Measurements from ENCODE around the gene AFF3.

Gene AFF3

GRCh38 chr2:99611786-99612185 lies 530.6 kb downstream of the AFF3 start:
- H3K27me3 ChIP-seq (ENCODE audit: control insufficient read depth in 5 of 5, insufficient read depth in 4 of 5, low read length in 5 of 5) = no peaks in the 10 kb centered on the region
- H3K36me3 ChIP-seq (ENCODE audit: control insufficient read depth in 5 of 5, insufficient read depth in 5 of 5, low read length in 5 of 5) = no peaks in the 10 kb centered on the region
- no peak overlapping the region for H3K27ac ChIP-seq (ENCODE audit: low read depth, low read length)
- peaks cover 0 to 11% (median 8%) of the 10 kb centered on the region in 5 donors for H3K4me1 ChIP-seq (ENCODE audit: control insufficient read depth in 5 of 5, insufficient read depth in 5 of 5, low read length in 5 of 5)
- H3K9me3 ChIP-seq (ENCODE audit: control insufficient read depth in 5 of 5, low read length in 5 of 5) = no peaks in the 10 kb centered on the region
- no peak overlapping the region for H3K9ac ChIP-seq (ENCODE audit: low read length in 5 of 5)
- H3K4me3 ChIP-seq (ENCODE audit: low read depth in 1 of 5, low read length in 5 of 5) = no peak overlapping the region

- H3K9me3 ChIP-seq (ENCODE audit: control insufficient read depth in 5 of 5, low read length in 5 of 5) = no peaks in the 10 kb centered on the region
Observed at GRCh38 chr2:99611034-99611433, 531.4 kb downstream of the AFF3 start.

GRCh38 chr2:99609851-99610381 lies 532.5 kb downstream of the AFF3 start:
- H3K9me3 ChIP-seq (ENCODE audit: control insufficient read depth in 5 of 5, low read length in 5 of 5) = no peaks in the 10 kb centered on the region
- H3K27me3 ChIP-seq (ENCODE audit: control insufficient read depth in 5 of 5, insufficient read depth in 4 of 5, low read length in 5 of 5) = no peaks in the 10 kb centered on the region
- H3K4me3 ChIP-seq (ENCODE audit: low read depth in 1 of 5, low read length in 5 of 5) = no peak overlapping the region
- no peak overlapping the region for H3K27ac ChIP-seq (ENCODE audit: low read depth, low read length)
- H3K4me1 ChIP-seq (ENCODE audit: control insufficient read depth in 5 of 5, insufficient read depth in 5 of 5, low read length in 5 of 5) = peaks cover 0 to 15% (median 12%) of the 10 kb centered on the region in 5 donors
- no peak overlapping the region for H3K9ac ChIP-seq (ENCODE audit: low read length in 5 of 5)
- H3K36me3 ChIP-seq (ENCODE audit: control insufficient read depth in 5 of 5, insufficient read depth in 5 of 5, low read length in 5 of 5) = no peaks in the 10 kb centered on the region

More at GRCh38 chr2:99611034-99611433, 531.4 kb downstream of the AFF3 start:
- Histone ChIP-seq H3K4me1 (ENCODE audit: control insufficient read depth in 5 of 5, insufficient read depth in 5 of 5, low read length in 5 of 5) (peaks cover 0 to 11% (median 8%) of the 10 kb centered on the region in 5 donors), H3K9ac (ENCODE audit: low read length in 5 of 5) (no peak overlapping the region), H3K27me3 (ENCODE audit: control insufficient read depth in 5 of 5, insufficient read depth in 4 of 5, low read length in 5 of 5) (no peaks in the 10 kb centered on the region), H3K27ac (ENCODE audit: low read depth, low read length) (no peak overlapping the region), H3K4me3 (ENCODE audit: low read depth in 1 of 5, low read length in 5 of 5) (no peak overlapping the region), H3K36me3 (ENCODE audit: control insufficient read depth in 5 of 5, insufficient read depth in 5 of 5, low read length in 5 of 5) (no peaks in the 10 kb centered on the region)

GRCh38 chr2:99608861-99609260 lies 533.5 kb downstream of the AFF3 start:
- Histone ChIP-seq H3K9ac (ENCODE audit: low read length in 5 of 5) (no peak overlapping the region), H3K27me3 (ENCODE audit: control insufficient read depth in 5 of 5, insufficient read depth in 4 of 5, low read length in 5 of 5) (no peaks in the 10 kb centered on the region), H3K4me3 (ENCODE audit: low read depth in 1 of 5, low read length in 5 of 5) (no peak overlapping the region)

GRCh38 chr2:99607861-99608491 lies 534.4 kb downstream of the AFF3 start:
- no peak overlapping the region for H3K4me3 ChIP-seq (ENCODE audit: low read depth in 1 of 5, low read length in 5 of 5)

More at GRCh38 chr2:99608861-99609260, 533.5 kb downstream of the AFF3 start:
- Histone ChIP-seq H3K9me3 (ENCODE audit: control insufficient read depth in 5 of 5, low read length in 5 of 5) (no peaks in the 10 kb centered on the region), H3K36me3 (ENCODE audit: control insufficient read depth in 5 of 5, insufficient read depth in 5 of 5, low read length in 5 of 5) (no peaks in the 10 kb centered on the region), H3K27ac (ENCODE audit: low read depth, low read length) (no peak overlapping the region), H3K4me1 (ENCODE audit: control insufficient read depth in 5 of 5, insufficient read depth in 5 of 5, low read length in 5 of 5) (peaks cover 0 to 15% (median 12%) of the 10 kb centered on the region in 5 donors)

GRCh38 chr2:99607454-99607853 lies 534.9 kb downstream of the AFF3 start:
- peaks cover 0 to 15% (median 12%) of the 10 kb centered on the region in 5 donors for H3K4me1 ChIP-seq (ENCODE audit: control insufficient read depth in 5 of 5, insufficient read depth in 5 of 5, low read length in 5 of 5)
- no peaks in the 10 kb centered on the region for H3K36me3 ChIP-seq (ENCODE audit: control insufficient read depth in 5 of 5, insufficient read depth in 5 of 5, low read length in 5 of 5)
- no peaks in the 10 kb centered on the region for H3K27me3 ChIP-seq (ENCODE audit: control insufficient read depth in 5 of 5, insufficient read depth in 4 of 5, low read length in 5 of 5)
- H3K4me3 ChIP-seq (ENCODE audit: low read depth in 1 of 5, low read length in 5 of 5) = no peak overlapping the region
- H3K27ac ChIP-seq (ENCODE audit: low read depth, low read length) = no peak overlapping the region
- H3K9ac ChIP-seq (ENCODE audit: low read length in 5 of 5) = no peak overlapping the region
- H3K9me3 ChIP-seq (ENCODE audit: control insufficient read depth in 5 of 5, low read length in 5 of 5) = no peaks in the 10 kb centered on the region

More at GRCh38 chr2:99607861-99608491, 534.4 kb downstream of the AFF3 start:
- Histone ChIP-seq H3K9ac (ENCODE audit: low read length in 5 of 5) (no peak overlapping the region), H3K27ac (ENCODE audit: low read depth, low read length) (no peak overlapping the region), H3K9me3 (ENCODE audit: control insufficient read depth in 5 of 5, low read length in 5 of 5) (no peaks in the 10 kb centered on the region), H3K36me3 (ENCODE audit: control insufficient read depth in 5 of 5, insufficient read depth in 5 of 5, low read length in 5 of 5) (no peaks in the 10 kb centered on the region), H3K27me3 (ENCODE audit: control insufficient read depth in 5 of 5, insufficient read depth in 4 of 5, low read length in 5 of 5) (no peaks in the 10 kb centered on the region), H3K4me1 (ENCODE audit: control insufficient read depth in 5 of 5, insufficient read depth in 5 of 5, low read length in 5 of 5) (peaks cover 0 to 15% (median 12%) of the 10 kb centered on the region in 5 donors)

GRCh38 chr2:99605036-99605435 lies 537.4 kb downstream of the AFF3 start:
- Histone ChIP-seq H3K27ac (ENCODE audit: low read depth, low read length) (no peak overlapping the region), H3K4me3 (ENCODE audit: low read depth in 1 of 5, low read length in 5 of 5) (no peak overlapping the region), H3K9me3 (ENCODE audit: control insufficient read depth in 5 of 5, low read length in 5 of 5) (no peaks in the 10 kb centered on the region), H3K4me1 (ENCODE audit: control insufficient read depth in 5 of 5, insufficient read depth in 5 of 5, low read length in 5 of 5) (peaks cover 0 to 15% (median 12%) of the 10 kb centered on the region in 5 donors), H3K9ac (ENCODE audit: low read length in 5 of 5) (no peak overlapping the region), H3K36me3 (ENCODE audit: control insufficient read depth in 5 of 5, insufficient read depth in 5 of 5, low read length in 5 of 5) (no peaks in the 10 kb centered on the region), H3K27me3 (ENCODE audit: control insufficient read depth in 5 of 5, insufficient read depth in 4 of 5, low read length in 5 of 5) (peaks cover 0 to 5% (median 0%) of the 10 kb centered on the region in 5 donors)

- H3K27ac ChIP-seq (ENCODE audit: low read depth, low read length) = no peak overlapping the region
Observed at GRCh38 chr2:99602476-99602875, 539.9 kb downstream of the AFF3 start.

GRCh38 chr2:99600981-99601651 lies 541.3 kb downstream of the AFF3 start:
- Histone ChIP-seq H3K9me3 (ENCODE audit: control insufficient read depth in 5 of 5, low read length in 5 of 5) (no peaks in the 10 kb centered on the region), H3K4me3 (ENCODE audit: low read depth in 1 of 5, low read length in 5 of 5) (no peak overlapping the region), H3K9ac (ENCODE audit: low read length in 5 of 5) (no peak overlapping the region), H3K4me1 (ENCODE audit: control insufficient read depth in 5 of 5, insufficient read depth in 5 of 5, low read length in 5 of 5) (peaks cover 0 to 4% (median 4%) of the 10 kb centered on the region in 5 donors), H3K27ac (ENCODE audit: low read depth, low read length) (no peak overlapping the region), H3K36me3 (ENCODE audit: control insufficient read depth in 5 of 5, insufficient read depth in 5 of 5, low read length in 5 of 5) (peaks cover 0 to 7% (median 0%) of the 10 kb centered on the region in 5 donors), H3K27me3 (ENCODE audit: control insufficient read depth in 5 of 5, insufficient read depth in 4 of 5, low read length in 5 of 5) (peaks cover 0 to 5% (median 0%) of the 10 kb centered on the region in 5 donors)

More at GRCh38 chr2:99602476-99602875, 539.9 kb downstream of the AFF3 start:
- Histone ChIP-seq H3K4me1 (ENCODE audit: control insufficient read depth in 5 of 5, insufficient read depth in 5 of 5, low read length in 5 of 5) (peaks cover 0 to 5% (median 5%) of the 10 kb centered on the region in 5 donors), H3K9me3 (ENCODE audit: control insufficient read depth in 5 of 5, low read length in 5 of 5) (no peaks in the 10 kb centered on the region), H3K9ac (ENCODE audit: low read length in 5 of 5) (no peak overlapping the region), H3K36me3 (ENCODE audit: control insufficient read depth in 5 of 5, insufficient read depth in 5 of 5, low read length in 5 of 5) (peaks cover 0 to 7% (median 0%) of the 10 kb centered on the region in 5 donors), H3K27me3 (ENCODE audit: control insufficient read depth in 5 of 5, insufficient read depth in 4 of 5, low read length in 5 of 5) (peaks cover 0 to 5% (median 0%) of the 10 kb centered on the region in 5 donors), H3K4me3 (ENCODE audit: low read depth in 1 of 5, low read length in 5 of 5) (no peak overlapping the region)

- no peaks in the 10 kb centered on the region for H3K4me1 ChIP-seq (ENCODE audit: control insufficient read depth in 5 of 5, insufficient read depth in 5 of 5, low read length in 5 of 5)
- H3K4me3 ChIP-seq (ENCODE audit: low read depth in 1 of 5, low read length in 5 of 5) = no peak overlapping the region
- peaks cover 0 to 9% (median 0%) of the 10 kb centered on the region in 5 donors for H3K36me3 ChIP-seq (ENCODE audit: control insufficient read depth in 5 of 5, insufficient read depth in 5 of 5, low read length in 5 of 5)
- no peaks in the 10 kb centered on the region for H3K9me3 ChIP-seq (ENCODE audit: control insufficient read depth in 5 of 5, low read length in 5 of 5)
- no peak overlapping the region for H3K9ac ChIP-seq (ENCODE audit: low read length in 5 of 5)
- no peak overlapping the region for H3K27ac ChIP-seq (ENCODE audit: low read depth, low read length)
- peaks cover 0 to 5% (median 0%) of the 10 kb centered on the region in 5 donors for H3K27me3 ChIP-seq (ENCODE audit: control insufficient read depth in 5 of 5, insufficient read depth in 4 of 5, low read length in 5 of 5)
Observed at GRCh38 chr2:99598441-99598840, 543.9 kb downstream of the AFF3 start.

Measured in subcutaneous abdominal adipose tissue (tissue), 5 donors.